GM19438 (cell line): ENCODE results near the gene FCHO1.

Experiments used
- ATAC-seq: cut with Tn5 transposase; IDR thresholded peaks from one replicate; pipeline ENCODE4 v1.9.1; 2021; ENCODE audit warnings: low read depth; ENCODE audit not compliant: unreplicated experiment

The FCHO1 gene

GRCh38 chr19:17734146-17734545 lies 17.1 kb upstream of the FCHO1 start:
- ATAC-seq: no peak

- ATAC-seq: no peak
Measured at GRCh38 chr19:17735410-17735809, 15.9 kb upstream of the FCHO1 start.

- ATAC-seq: no peak
Measured at GRCh38 chr19:17737690-17738153, 13.6 kb upstream of the FCHO1 start.

- ATAC-seq: no peak
Measured at GRCh38 chr19:17739121-17739875, 12.0 kb upstream of the FCHO1 start.

- no peak for ATAC-seq
Measured at GRCh38 chr19:17741456-17741855, 9.8 kb upstream of the FCHO1 start.

GRCh38 chr19:17743874-17744580 lies 7.2 kb upstream of the FCHO1 start:
- ATAC-seq: no peak

GRCh38 chr19:17747205-17748098 lies 3.8 kb upstream of the FCHO1 start:
- ATAC-seq: peak; percentile 54

- no peak for ATAC-seq
Measured at GRCh38 chr19:17748884-17749638, 2.2 kb upstream of the FCHO1 start.

- no peak for ATAC-seq
Measured at GRCh38 chr19:17749912-17750317, 1.4 kb upstream of the FCHO1 start.

GRCh38 chr19:17751912-17752273 lies 616 bp downstream of the FCHO1 start:
- no peak for ATAC-seq

GRCh38 chr19:17752865-17753639 lies 1.8 kb downstream of the FCHO1 start:
- ATAC-seq: no peak

GRCh38 chr19:17753976-17754375 lies 2.7 kb downstream of the FCHO1 start:
- ATAC-seq: no peak

- no peak for ATAC-seq
Measured at GRCh38 chr19:17754634-17755442, 3.6 kb downstream of the FCHO1 start.

- ATAC-seq: no peak
Measured at GRCh38 chr19:17755443-17755890, 4.2 kb downstream of the FCHO1 start.

GRCh38 chr19:17755977-17756670 lies 4.8 kb downstream of the FCHO1 start:
- no peak for ATAC-seq

GRCh38 chr19:17757125-17757524 lies 5.8 kb downstream of the FCHO1 start:
- ATAC-seq: no peak

- ATAC-seq: no peak
Measured at GRCh38 chr19:17758515-17758914, 7.2 kb downstream of the FCHO1 start.

GRCh38 chr19:17761148-17761547 lies 9.9 kb downstream of the FCHO1 start:
- no peak for ATAC-seq
